HG02981 (cell line): ENCODE data around the gene TNNT2.

Experiments
- ATAC-seq: cut with Tn5 transposase; IDR thresholded peaks from one replicate; pipeline ENCODE4 v1.9.1; 2021; ENCODE audit warnings: mild to moderate bottlenecking, moderate library complexity; ENCODE audit not compliant: unreplicated experiment

TNNT2 gene

GRCh38 chr1:201378804-201379203, 1.3 kb upstream of the TNNT2 start:
- ATAC-seq, result no peak

GRCh38 chr1:201376464-201377374, 761 bp downstream of the TNNT2 start:
- ATAC-seq, result no peak

GRCh38 chr1:201376107-201376463, 1.4 kb downstream of the TNNT2 start:
- ATAC-seq, result no peak

GRCh38 chr1:201375169-201375568, 2.3 kb downstream of the TNNT2 start:
- no peak for ATAC-seq

- no peak for ATAC-seq
Observed at GRCh38 chr1:201374364-201374763, 3.1 kb downstream of the TNNT2 start.

GRCh38 chr1:201371792-201372191, 5.7 kb downstream of the TNNT2 start:
- ATAC-seq, result no peak

GRCh38 chr1:201371276-201371675, 6.2 kb downstream of the TNNT2 start:
- no peak for ATAC-seq

- no peak for ATAC-seq
Observed at GRCh38 chr1:201370500-201370899, 7.0 kb downstream of the TNNT2 start.

GRCh38 chr1:201369209-201369608, 8.3 kb downstream of the TNNT2 start:
- no peak for ATAC-seq

GRCh38 chr1:201366696-201367095, 10.8 kb downstream of the TNNT2 start:
- no peak for ATAC-seq

- ATAC-seq, result no peak
Observed at GRCh38 chr1:201365251-201365650, 12.2 kb downstream of the TNNT2 start.

GRCh38 chr1:201364808-201365105, 12.7 kb downstream of the TNNT2 start:
- no peak for ATAC-seq

GRCh38 chr1:201363467-201363866, 14.0 kb downstream of the TNNT2 start:
- no peak for ATAC-seq

GRCh38 chr1:201362906-201363305, 14.6 kb downstream of the TNNT2 start:
- no peak for ATAC-seq

- no peak for ATAC-seq
Observed at GRCh38 chr1:201361652-201362504, 15.6 kb downstream of the TNNT2 start.

- ATAC-seq, result no peak
Observed at GRCh38 chr1:201360901-201361651, 16.4 kb downstream of the TNNT2 start.

GRCh38 chr1:201360486-201360885, 17.0 kb downstream of the TNNT2 start:
- ATAC-seq, result no peak

GRCh38 chr1:201359873-201360210, 17.6 kb downstream of the TNNT2 start:
- ATAC-seq, result no peak

GRCh38 chr1:201359031-201359872, 18.2 kb downstream of the TNNT2 start:
- no peak for ATAC-seq

GRCh38 chr1:201358596-201358995, 18.9 kb downstream of the TNNT2 start:
- no peak for ATAC-seq
